ENCODE data around the gene ZNF784. TPM values are rescaled to one million over a fixed set of nuclear protein-coding genes. Genes with fewer than 3 reads are reported as not detected.

Gene ZNF784
- total and polyA plus RNA-seq, 2 of the 13 experiments (the other 11 are each of a cell fraction or from before 2014, with no cell fraction given), result 4.1 to 4.2 TPM

GRCh38 chr19:55598719-55599467 is 25.5 kb downstream of the ZNF784 start (continued):
- TF ChIP-seq, protein P1, sequence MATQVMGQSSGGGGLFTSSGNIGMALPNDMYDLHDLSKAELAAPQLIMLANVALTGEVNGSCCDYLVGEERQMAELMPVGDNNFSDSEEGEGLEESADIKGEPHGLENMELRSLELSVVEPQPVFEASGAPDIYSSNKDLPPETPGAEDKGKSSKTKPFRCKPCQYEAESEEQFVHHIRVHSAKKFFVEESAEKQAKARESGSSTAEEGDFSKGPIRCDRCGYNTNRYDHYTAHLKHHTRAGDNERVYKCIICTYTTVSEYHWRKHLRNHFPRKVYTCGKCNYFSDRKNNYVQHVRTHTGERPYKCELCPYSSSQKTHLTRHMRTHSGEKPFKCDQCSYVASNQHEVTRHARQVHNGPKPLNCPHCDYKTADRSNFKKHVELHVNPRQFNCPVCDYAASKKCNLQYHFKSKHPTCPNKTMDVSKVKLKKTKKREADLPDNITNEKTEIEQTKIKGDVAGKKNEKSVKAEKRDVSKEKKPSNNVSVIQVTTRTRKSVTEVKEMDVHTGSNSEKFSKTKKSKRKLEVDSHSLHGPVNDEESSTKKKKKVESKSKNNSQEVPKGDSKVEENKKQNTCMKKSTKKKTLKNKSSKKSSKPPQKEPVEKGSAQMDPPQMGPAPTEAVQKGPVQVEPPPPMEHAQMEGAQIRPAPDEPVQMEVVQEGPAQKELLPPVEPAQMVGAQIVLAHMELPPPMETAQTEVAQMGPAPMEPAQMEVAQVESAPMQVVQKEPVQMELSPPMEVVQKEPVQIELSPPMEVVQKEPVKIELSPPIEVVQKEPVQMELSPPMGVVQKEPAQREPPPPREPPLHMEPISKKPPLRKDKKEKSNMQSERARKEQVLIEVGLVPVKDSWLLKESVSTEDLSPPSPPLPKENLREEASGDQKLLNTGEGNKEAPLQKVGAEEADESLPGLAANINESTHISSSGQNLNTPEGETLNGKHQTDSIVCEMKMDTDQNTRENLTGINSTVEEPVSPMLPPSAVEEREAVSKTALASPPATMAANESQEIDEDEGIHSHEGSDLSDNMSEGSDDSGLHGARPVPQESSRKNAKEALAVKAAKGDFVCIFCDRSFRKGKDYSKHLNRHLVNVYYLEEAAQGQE (IDR thresholded peaks at IDR 0.05; ENCODE audit: borderline replicate concordance in 1 of 2, low read depth in 1 of 2, low read length in 2 of 2), result peak in 1 of 2 experiments; percentile 40; a peak in 1 of 4 replicates
- peak; percentile 66; the same call in 1 of the 2 replicates for TF ChIP-seq RFXAP (CRISPR knock-in tag; IDR thresholded peaks at IDR 0.05; ENCODE audit: borderline replicate concordance)
- peak; percentile 56; the same call in 1 of the 2 replicates for TF ChIP-seq RXRA (CRISPR knock-in tag; IDR thresholded peaks at IDR 0.05)
- TF ChIP-seq NR2F6 (IDR thresholded peaks at IDR 0.05), result no peak
- peak; percentile 7; the same call in 1 of the 2 replicates for TF ChIP-seq NR2F6 (CRISPR knock-in tag; IDR thresholded peaks at IDR 0.05)
- no peak for TF ChIP-seq U2AF1 (optimal IDR thresholded peaks at IDR 0.05; ENCODE audit: low read depth, low read length)
- peak; percentile 85; the same call in 1 of the 2 replicates for TF ChIP-seq KDM5A (IDR thresholded peaks at IDR 0.05; ENCODE audit: borderline replicate concordance, low read length)

DNA sequence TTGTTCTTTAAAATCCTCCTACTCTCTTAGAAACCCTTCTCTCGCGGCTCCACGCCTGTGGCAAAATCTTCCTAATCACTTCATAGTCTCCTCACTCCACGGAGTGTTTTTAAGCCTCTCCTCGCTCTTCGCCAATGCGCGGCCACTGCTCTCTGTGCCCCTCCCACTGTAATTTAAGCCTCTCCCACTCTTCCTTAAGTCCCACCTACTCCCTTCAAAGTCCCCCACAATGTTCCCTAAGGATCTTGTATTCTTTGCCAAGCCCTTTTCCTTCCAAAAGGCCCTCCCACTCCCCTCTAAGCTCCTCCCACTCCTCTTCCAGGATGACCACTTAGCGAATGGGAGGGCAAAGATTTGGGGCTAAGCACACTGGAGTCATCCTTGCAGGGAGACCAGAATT is 26.3 kb downstream of the ZNF784 start:
- no peak for ATAC-seq
- intact Hi-C loops (cut with micrococcal nuclease; ENCODE audit: unreplicated experiment), result loop anchor here (2.0 kb wide), 1 partner anchor 17 kb away; the partner anchor contains the start of gene ZNF579

More for the DNA sequence above, 26.3 kb downstream of the ZNF784 start:
- Histone ChIP-seq H3K4me3 (replicated peaks in 1 of 3; ENCODE audit: insufficient read depth in 1 of 3, low read depth in 2 of 3, low read length in 3 of 3) (no peak overlapping the region), H3K9ac (ENCODE audit: insufficient read depth, low read depth, low read length) (no peak overlapping the region), H3K9me3 (ENCODE audit: low read length) (no peaks in the 10 kb centered on the region), H3K36me3 (replicated peaks in 1 of 2; ENCODE audit: control insufficient read depth in 1 of 2, insufficient read depth in 2 of 2, low read length in 2 of 2) (peaks cover 10 to 32% of the 10 kb centered on the region in 2 experiments; a peak in 4 of 5 replicates), H3K4me2 (ENCODE audit: low read depth, low read length) (no peak overlapping the region), H3K4me1 (ENCODE audit: insufficient read depth, low read length) (peaks cover 23% of the 10 kb centered on the region), H3K79me2 (ENCODE audit: insufficient read depth, low read length) (peaks cover 2% of the 10 kb centered on the region), H2AFZ (ENCODE audit: low read length) (no peak overlapping the region), H4K20me1 (ENCODE audit: insufficient read depth, low read length) (0 out of 2 replicates have a peak, but pooled peaks cover 6% of the 10 kb centered on the region), H3K27ac (ENCODE audit: extremely low read length, insufficient read depth, low read length) (no peak overlapping the region), H3K27me3 (ENCODE audit: control insufficient read depth in 1 of 2, insufficient read depth in 2 of 2, low read length in 2 of 2) (no peaks in the 10 kb centered on the region; a peak in 1 of 5 replicates)
- POLR2A ChIA-PET, result interaction anchor here (1.1 to 4.9 kb wide), 3 partner anchors 13 to 78 kb away, joined by 3 to 66 read pairs (median 45); partner anchors contain the start of gene ZNF579
- in situ Hi-C loops (cut with HindIII; ENCODE audit: extremely low pct_ligation_motif_present, low pct_unique_long_range_greater_than_20kb), result no loop called here
- DNase-seq (ENCODE audit: low spot score), result no peak
- WGBS (ENCODE audit: low lambda C conversion rate), result 98% methylated on average over 9 of the region's 9 CpGs
- BruUV-seq (replicated peaks), result no TSS peak
- CTCF ChIA-PET (ENCODE audit: low intra/inter-chr PET ratio, low total read pairs), result no interaction called here
- FAIRE-seq, result no peak
- TF ChIP-seq MIER3 (CRISPR knock-in tag; IDR thresholded peaks at IDR 0.05; ENCODE audit: borderline replicate concordance) (no peak), ZNF446 (CRISPR knock-in tag; IDR thresholded peaks at IDR 0.05) (no peak), ZFP36L2 (CRISPR knock-in tag; IDR thresholded peaks at IDR 0.05) (no peak), POLR2G (IDR thresholded peaks at IDR 0.05; ENCODE audit: low read depth, low read length) (no peak), CHD2 (IDR thresholded peaks at IDR 0.05; ENCODE audit: low read depth, low read length) (no peak), ZNF766 (CRISPR knock-in tag; IDR thresholded peaks at IDR 0.05; ENCODE audit: borderline replicate concordance) (no peak), ZNF432 (CRISPR knock-in tag; IDR thresholded peaks at IDR 0.05; ENCODE audit: borderline replicate concordance) (no peak), FOSL2 (CRISPR knock-in tag; IDR thresholded peaks at IDR 0.05) (no peak)
- TF ChIP-seq, protein P2, sequence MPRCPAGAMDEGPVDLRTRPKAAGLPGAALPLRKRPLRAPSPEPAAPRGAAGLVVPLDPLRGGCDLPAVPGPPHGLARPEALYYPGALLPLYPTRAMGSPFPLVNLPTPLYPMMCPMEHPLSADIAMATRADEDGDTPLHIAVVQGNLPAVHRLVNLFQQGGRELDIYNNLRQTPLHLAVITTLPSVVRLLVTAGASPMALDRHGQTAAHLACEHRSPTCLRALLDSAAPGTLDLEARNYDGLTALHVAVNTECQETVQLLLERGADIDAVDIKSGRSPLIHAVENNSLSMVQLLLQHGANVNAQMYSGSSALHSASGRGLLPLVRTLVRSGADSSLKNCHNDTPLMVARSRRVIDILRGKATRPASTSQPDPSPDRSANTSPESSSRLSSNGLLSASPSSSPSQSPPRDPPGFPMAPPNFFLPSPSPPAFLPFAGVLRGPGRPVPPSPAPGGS (CRISPR knock-in tag; IDR thresholded peaks at IDR 0.05), result no peak

Measured in HepG2 (cell line).